ENCODE measurements around the gene GABRP. TPM values are rescaled to one million over a fixed set of nuclear protein-coding genes. Genes with fewer than 3 reads are reported as not detected.

The GABRP gene
- total and polyA plus RNA-seq, 2 experiments from 2014 or later = 3.6 to 6.3 TPM

DNA sequence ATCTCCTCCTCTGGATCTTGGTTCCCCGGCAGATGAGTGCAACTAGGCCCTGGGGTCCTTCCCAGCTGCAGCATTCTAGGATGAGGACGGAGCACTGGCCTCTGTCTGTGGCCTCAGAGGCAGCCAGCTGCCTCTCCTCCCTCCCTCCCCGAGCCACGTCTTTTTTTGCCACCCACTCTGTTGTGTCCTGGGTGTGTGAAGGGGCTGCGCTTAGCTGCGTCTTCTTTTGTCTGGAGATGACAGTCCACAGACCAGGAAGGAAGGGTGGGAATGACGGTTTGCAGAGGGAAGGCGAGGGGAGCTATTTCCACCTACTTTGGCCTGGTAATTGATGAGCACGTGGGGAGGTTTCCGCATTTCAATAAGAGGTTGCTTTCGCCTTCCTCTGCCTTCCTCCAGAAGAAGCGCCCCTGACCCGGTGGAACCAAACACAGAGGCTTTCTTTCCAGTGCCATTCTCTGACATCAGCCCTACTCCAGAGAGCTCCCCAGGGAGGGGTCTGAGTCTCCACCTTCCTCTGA lies 34.5 kb upstream of the GABRP start:
- peaks cover 18% of the 10 kb centered on the region for H3F3A ChIP-seq (replicated peaks; ENCODE audit: low read depth)
- no peak overlapping the region for H2AFZ ChIP-seq
- H3K4me1 ChIP-seq (ENCODE audit: insufficient read depth) = peaks cover 22% of the 10 kb centered on the region
- TF ChIP-seq, protein P1, sequence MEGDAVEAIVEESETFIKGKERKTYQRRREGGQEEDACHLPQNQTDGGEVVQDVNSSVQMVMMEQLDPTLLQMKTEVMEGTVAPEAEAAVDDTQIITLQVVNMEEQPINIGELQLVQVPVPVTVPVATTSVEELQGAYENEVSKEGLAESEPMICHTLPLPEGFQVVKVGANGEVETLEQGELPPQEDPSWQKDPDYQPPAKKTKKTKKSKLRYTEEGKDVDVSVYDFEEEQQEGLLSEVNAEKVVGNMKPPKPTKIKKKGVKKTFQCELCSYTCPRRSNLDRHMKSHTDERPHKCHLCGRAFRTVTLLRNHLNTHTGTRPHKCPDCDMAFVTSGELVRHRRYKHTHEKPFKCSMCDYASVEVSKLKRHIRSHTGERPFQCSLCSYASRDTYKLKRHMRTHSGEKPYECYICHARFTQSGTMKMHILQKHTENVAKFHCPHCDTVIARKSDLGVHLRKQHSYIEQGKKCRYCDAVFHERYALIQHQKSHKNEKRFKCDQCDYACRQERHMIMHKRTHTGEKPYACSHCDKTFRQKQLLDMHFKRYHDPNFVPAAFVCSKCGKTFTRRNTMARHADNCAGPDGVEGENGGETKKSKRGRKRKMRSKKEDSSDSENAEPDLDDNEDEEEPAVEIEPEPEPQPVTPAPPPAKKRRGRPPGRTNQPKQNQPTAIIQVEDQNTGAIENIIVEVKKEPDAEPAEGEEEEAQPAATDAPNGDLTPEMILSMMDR (conservative IDR thresholded peaks at IDR 0.05; ENCODE audit: low read depth in 2 of 2) = no peak
- TF ChIP-seq CREB1 (CRISPR knock-in tag; IDR thresholded peaks at IDR 0.05; ENCODE audit: low read depth) (no peak), ZNF114 (CRISPR knock-in tag; IDR thresholded peaks at IDR 0.05) (no peak), EZH2 (IDR thresholded peaks at IDR 0.05; ENCODE audit: low read depth, unreplicated experiment) (no peak), ZNF331 (CRISPR knock-in tag; IDR thresholded peaks at IDR 0.05; ENCODE audit: low read depth) (no peak), JUNB (IDR thresholded peaks at IDR 0.05; ENCODE audit: unreplicated experiment) (no peak), EZH2phosphoT487 (IDR thresholded peaks at IDR 0.05; ENCODE audit: unreplicated experiment) (no peak), NANOG (IDR thresholded peaks at IDR 0.05; ENCODE audit: borderline replicate concordance) (no peak), POLR2AphosphoS5 (IDR thresholded peaks at IDR 0.05; ENCODE audit: low read depth) (no peak), STAT1 (IDR thresholded peaks at IDR 0.05; ENCODE audit: unreplicated experiment) (no peak)
- TF ChIP-seq, protein P2, sequence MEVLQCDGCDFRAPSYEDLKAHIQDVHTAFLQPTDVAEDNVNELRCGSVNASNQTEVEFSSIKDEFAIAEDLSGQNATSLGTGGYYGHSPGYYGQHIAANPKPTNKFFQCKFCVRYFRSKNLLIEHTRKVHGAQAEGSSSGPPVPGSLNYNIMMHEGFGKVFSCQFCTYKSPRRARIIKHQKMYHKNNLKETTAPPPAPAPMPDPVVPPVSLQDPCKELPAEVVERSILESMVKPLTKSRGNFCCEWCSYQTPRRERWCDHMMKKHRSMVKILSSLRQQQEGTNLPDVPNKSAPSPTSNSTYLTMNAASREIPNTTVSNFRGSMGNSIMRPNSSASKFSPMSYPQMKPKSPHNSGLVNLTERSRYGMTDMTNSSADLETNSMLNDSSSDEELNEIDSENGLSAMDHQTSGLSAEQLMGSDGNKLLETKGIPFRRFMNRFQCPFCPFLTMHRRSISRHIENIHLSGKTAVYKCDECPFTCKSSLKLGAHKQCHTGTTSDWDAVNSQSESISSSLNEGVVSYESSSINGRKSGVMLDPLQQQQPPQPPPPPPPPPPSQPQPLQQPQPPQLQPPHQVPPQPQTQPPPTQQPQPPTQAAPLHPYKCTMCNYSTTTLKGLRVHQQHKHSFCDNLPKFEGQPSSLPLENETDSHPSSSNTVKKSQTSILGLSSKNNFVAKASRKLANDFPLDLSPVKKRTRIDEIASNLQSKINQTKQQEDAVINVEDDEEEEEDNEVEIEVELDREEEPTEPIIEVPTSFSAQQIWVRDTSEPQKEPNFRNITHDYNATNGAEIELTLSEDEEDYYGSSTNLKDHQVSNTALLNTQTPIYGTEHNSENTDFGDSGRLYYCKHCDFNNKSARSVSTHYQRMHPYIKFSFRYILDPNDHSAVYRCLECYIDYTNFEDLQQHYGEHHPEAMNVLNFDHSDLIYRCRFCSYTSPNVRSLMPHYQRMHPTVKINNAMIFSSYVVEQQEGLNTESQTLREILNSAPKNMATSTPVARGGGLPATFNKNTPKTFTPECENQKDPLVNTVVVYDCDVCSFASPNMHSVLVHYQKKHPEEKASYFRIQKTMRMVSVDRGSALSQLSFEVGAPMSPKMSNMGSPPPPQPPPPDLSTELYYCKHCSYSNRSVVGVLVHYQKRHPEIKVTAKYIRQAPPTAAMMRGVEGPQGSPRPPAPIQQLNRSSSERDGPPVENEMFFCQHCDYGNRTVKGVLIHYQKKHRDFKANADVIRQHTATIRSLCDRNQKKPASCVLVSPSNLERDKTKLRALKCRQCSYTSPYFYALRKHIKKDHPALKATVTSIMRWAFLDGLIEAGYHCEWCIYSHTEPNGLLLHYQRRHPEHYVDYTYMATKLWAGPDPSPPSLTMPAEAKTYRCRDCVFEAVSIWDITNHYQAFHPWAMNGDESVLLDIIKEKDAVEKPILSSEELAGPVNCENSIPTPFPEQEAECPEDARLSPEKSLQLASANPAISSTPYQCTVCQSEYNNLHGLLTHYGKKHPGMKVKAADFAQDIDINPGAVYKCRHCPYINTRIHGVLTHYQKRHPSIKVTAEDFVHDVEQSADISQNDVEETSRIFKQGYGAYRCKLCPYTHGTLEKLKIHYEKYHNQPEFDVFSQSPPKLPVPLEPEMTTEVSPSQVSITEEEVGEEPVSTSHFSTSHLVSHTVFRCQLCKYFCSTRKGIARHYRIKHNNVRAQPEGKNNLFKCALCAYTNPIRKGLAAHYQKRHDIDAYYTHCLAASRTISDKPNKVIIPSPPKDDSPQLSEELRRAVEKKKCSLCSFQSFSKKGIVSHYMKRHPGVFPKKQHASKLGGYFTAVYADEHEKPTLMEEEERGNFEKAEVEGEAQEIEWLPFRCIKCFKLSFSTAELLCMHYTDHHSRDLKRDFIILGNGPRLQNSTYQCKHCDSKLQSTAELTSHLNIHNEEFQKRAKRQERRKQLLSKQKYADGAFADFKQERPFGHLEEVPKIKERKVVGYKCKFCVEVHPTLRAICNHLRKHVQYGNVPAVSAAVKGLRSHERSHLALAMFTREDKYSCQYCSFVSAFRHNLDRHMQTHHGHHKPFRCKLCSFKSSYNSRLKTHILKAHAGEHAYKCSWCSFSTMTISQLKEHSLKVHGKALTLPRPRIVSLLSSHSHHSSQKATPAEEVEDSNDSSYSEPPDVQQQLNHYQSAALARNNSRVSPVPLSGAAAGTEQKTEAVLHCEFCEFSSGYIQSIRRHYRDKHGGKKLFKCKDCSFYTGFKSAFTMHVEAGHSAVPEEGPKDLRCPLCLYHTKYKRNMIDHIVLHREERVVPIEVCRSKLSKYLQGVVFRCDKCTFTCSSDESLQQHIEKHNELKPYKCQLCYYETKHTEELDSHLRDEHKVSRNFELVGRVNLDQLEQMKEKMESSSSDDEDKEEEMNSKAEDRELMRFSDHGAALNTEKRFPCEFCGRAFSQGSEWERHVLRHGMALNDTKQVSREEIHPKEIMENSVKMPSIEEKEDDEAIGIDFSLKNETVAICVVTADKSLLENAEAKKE (CRISPR knock-in tag; IDR thresholded peaks at IDR 0.05) = no peak
- TF ChIP-seq, protein P3, sequence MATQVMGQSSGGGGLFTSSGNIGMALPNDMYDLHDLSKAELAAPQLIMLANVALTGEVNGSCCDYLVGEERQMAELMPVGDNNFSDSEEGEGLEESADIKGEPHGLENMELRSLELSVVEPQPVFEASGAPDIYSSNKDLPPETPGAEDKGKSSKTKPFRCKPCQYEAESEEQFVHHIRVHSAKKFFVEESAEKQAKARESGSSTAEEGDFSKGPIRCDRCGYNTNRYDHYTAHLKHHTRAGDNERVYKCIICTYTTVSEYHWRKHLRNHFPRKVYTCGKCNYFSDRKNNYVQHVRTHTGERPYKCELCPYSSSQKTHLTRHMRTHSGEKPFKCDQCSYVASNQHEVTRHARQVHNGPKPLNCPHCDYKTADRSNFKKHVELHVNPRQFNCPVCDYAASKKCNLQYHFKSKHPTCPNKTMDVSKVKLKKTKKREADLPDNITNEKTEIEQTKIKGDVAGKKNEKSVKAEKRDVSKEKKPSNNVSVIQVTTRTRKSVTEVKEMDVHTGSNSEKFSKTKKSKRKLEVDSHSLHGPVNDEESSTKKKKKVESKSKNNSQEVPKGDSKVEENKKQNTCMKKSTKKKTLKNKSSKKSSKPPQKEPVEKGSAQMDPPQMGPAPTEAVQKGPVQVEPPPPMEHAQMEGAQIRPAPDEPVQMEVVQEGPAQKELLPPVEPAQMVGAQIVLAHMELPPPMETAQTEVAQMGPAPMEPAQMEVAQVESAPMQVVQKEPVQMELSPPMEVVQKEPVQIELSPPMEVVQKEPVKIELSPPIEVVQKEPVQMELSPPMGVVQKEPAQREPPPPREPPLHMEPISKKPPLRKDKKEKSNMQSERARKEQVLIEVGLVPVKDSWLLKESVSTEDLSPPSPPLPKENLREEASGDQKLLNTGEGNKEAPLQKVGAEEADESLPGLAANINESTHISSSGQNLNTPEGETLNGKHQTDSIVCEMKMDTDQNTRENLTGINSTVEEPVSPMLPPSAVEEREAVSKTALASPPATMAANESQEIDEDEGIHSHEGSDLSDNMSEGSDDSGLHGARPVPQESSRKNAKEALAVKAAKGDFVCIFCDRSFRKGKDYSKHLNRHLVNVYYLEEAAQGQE (IDR thresholded peaks at IDR 0.05; ENCODE audit: unreplicated experiment) = no peak
- TF ChIP-seq, protein P4, sequence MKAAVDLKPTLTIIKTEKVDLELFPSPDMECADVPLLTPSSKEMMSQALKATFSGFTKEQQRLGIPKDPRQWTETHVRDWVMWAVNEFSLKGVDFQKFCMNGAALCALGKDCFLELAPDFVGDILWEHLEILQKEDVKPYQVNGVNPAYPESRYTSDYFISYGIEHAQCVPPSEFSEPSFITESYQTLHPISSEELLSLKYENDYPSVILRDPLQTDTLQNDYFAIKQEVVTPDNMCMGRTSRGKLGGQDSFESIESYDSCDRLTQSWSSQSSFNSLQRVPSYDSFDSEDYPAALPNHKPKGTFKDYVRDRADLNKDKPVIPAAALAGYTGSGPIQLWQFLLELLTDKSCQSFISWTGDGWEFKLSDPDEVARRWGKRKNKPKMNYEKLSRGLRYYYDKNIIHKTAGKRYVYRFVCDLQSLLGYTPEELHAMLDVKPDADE (IDR thresholded peaks at IDR 0.05) = no peak
- Mint-ChIP-seq H3K36me3 (ENCODE audit: low read depth) (peaks cover 3% of the 10 kb centered on the region; the same call in 2 of the 3 replicates), H3K27ac (peak overlapping the region; percentile 15; the same call in 1 of the 2 replicates), H3K9me3 (no peaks in the 10 kb centered on the region), H3K27me3 (ENCODE audit: insufficient read depth, low read depth, poor library complexity) (peaks cover 9% of the 10 kb centered on the region), H3K4me1 (peaks cover 43% of the 10 kb centered on the region), H3K4me3 (no peak overlapping the region)
- no peaks in the 10 kb centered on the region for H3K79me2 ChIP-seq (replicated peaks; ENCODE audit: insufficient read depth)
- H3K27me3 ChIP-seq (ENCODE audit: insufficient read depth) = no peaks in the 10 kb centered on the region
- H3K4me3 ChIP-seq = no peak overlapping the region
- peaks cover 13% of the 10 kb centered on the region; the same call in 1 of the 2 replicates for H3K9me2 ChIP-seq (ENCODE audit: insufficient read depth)
- peak; percentile 19 for DNase-seq (ENCODE audit: low spot score)
- ATAC-seq = no peak
- H3K27ac ChIP-seq (ENCODE audit: low read depth) = no peak overlapping the region
- H3K4me2 ChIP-seq = 0 out of 2 replicates have a peak overlapping the region, but pooled peaks have one; percentile 38
- no peaks in the 10 kb centered on the region for H3K36me3 ChIP-seq (ENCODE audit: insufficient read depth)
- no peaks in the 10 kb centered on the region for H4K20me1 ChIP-seq (replicated peaks; ENCODE audit: insufficient read depth)

All from GM23338 (cell line).